Kasumi-1 (cell line): ENCODE data around the gene BLOC1S1.

ENCODE experiments used
- DNase-seq, 2 experiments: peaks; one replicate each; lab custom pipeline; 2025; lab: John Stamatoyannopoulos, UW

BLOC1S1 gene

GRCh38 chr12:55715833-55716581, at the start of gene BLOC1S1:
BLOC1S1 (plus strand) TSS chr12:55716046; CDS start chr12:55716052, 6 bp downstream.
- DNase-seq, result peak; percentile 72 to 77

- DNase-seq, result no peak
These were observed 49.3 kb upstream of the BLOC1S1 start for GRCh38 chr12:55666508-55666907.

- no peak for DNase-seq
These were observed 45.6 kb upstream of the BLOC1S1 start for GRCh38 chr12:55670276-55670675.

GRCh38 chr12:55671746-55672145, 44.1 kb upstream of the BLOC1S1 start:
- DNase-seq, result no peak

GRCh38 chr12:55673638-55674037, 42.2 kb upstream of the BLOC1S1 start:
- DNase-seq, result no peak

GRCh38 chr12:55675666-55676065, 40.2 kb upstream of the BLOC1S1 start:
- no peak for DNase-seq

GRCh38 chr12:55676707-55677106, 39.1 kb upstream of the BLOC1S1 start:
- no peak for DNase-seq

GRCh38 chr12:55679691-55680090, 36.2 kb upstream of the BLOC1S1 start:
- DNase-seq, result no peak

- peak; percentile 46 to 64 for DNase-seq
These were observed 34.4 kb upstream of the BLOC1S1 start for GRCh38 chr12:55681142-55682077.

- no peak for DNase-seq
These were observed 33.6 kb upstream of the BLOC1S1 start for GRCh38 chr12:55682087-55682796.

- no peak for DNase-seq
These were observed 32.2 kb upstream of the BLOC1S1 start for GRCh38 chr12:55683676-55684075.

GRCh38 chr12:55684761-55685370, 31.0 kb upstream of the BLOC1S1 start:
- DNase-seq, result no peak

GRCh38 chr12:55685671-55686070, 30.2 kb upstream of the BLOC1S1 start:
- DNase-seq, result no peak

- DNase-seq, result no peak
These were observed 29.4 kb upstream of the BLOC1S1 start for GRCh38 chr12:55686366-55687010.

GRCh38 chr12:55687746-55688145, 28.1 kb upstream of the BLOC1S1 start:
- DNase-seq, result no peak

- DNase-seq, result no peak
These were observed 26.9 kb upstream of the BLOC1S1 start for GRCh38 chr12:55688716-55689655.

- DNase-seq, result no peak
These were observed 23.1 kb upstream of the BLOC1S1 start for GRCh38 chr12:55692631-55693322.

GRCh38 chr12:55693323-55694187, 22.3 kb upstream of the BLOC1S1 start:
- no peak for DNase-seq

- DNase-seq, result no peak
These were observed 21.7 kb upstream of the BLOC1S1 start for GRCh38 chr12:55694188-55694515.
